Glutamatergic neuron (in vitro differentiated cells): Measurements from ENCODE around the gene HEATR5B. TPM values are rescaled to one million over a fixed set of nuclear protein-coding genes. Genes with fewer than 3 reads are reported as not detected.
"Not testable (repeated sequence)": the region's sequence is repeated elsewhere in the genome, so short reads cannot be mapped to it uniquely, and the experiment has no call there.

Experiments used
- DNase-seq: peaks from one replicate; pipeline ENCODE4 v3.0.0; 2022
- H3K27ac Mint-ChIP-seq: one replicate; pipeline ENCODE4 v1.8.0; 2020; ENCODE audit warnings: mild to moderate bottlenecking, mixed read lengths, inconsistent platforms; ENCODE audit not compliant: unreplicated experiment
- H3K27me3 Mint-ChIP-seq: one replicate; pipeline ENCODE4 v1.8.0; 2020; ENCODE audit warnings: mild to moderate bottlenecking, moderate library complexity, mixed read lengths, inconsistent platforms; ENCODE audit not compliant: unreplicated experiment
- H3K36me3 Mint-ChIP-seq: one replicate; pipeline ENCODE4 v1.8.0; 2020; ENCODE audit warnings: mild to moderate bottlenecking, mixed read lengths, inconsistent platforms; ENCODE audit not compliant: unreplicated experiment
- H3K4me1 Mint-ChIP-seq: one replicate; pipeline ENCODE4 v1.8.0; 2020; ENCODE audit warnings: mild to moderate bottlenecking, low read depth, mixed read lengths, inconsistent platforms; ENCODE audit not compliant: unreplicated experiment
- H3K4me3 Mint-ChIP-seq: one replicate; pipeline ENCODE4 v1.8.0; 2020; ENCODE audit warnings: mild to moderate bottlenecking, mixed read lengths, inconsistent platforms; ENCODE audit not compliant: unreplicated experiment
- H3K9me3 Mint-ChIP-seq: one replicate; pipeline ENCODE4 v1.8.0; 2020; ENCODE audit warnings: mild to moderate bottlenecking, moderate library complexity, mixed read lengths, inconsistent platforms; ENCODE audit not compliant: unreplicated experiment
- total RNA-seq: library from RNA; stranded (reverse); fragmentation: NEBNext Ultra II Directional; extraction: Animal tissue kit (Norgen Biotek cat#: 25700); gene quantifications from one replicate; pipeline ENCODE4 v1.2.1, GENCODE V29; 2021; ENCODE audit not compliant: unreplicated experiment
- TF ChIP-seq, protein P1 (sequence below): fragments of 200-600 bp; sonication (generic); IDR thresholded peaks from one replicate; pipeline ENCODE4 v1.5.0; 2021; ENCODE audit not compliant: partially characterized antibody, unreplicated experiment

Gene HEATR5B
- total RNA-seq, 1 donor from 2014 or later, result 33.5 TPM

DNA sequence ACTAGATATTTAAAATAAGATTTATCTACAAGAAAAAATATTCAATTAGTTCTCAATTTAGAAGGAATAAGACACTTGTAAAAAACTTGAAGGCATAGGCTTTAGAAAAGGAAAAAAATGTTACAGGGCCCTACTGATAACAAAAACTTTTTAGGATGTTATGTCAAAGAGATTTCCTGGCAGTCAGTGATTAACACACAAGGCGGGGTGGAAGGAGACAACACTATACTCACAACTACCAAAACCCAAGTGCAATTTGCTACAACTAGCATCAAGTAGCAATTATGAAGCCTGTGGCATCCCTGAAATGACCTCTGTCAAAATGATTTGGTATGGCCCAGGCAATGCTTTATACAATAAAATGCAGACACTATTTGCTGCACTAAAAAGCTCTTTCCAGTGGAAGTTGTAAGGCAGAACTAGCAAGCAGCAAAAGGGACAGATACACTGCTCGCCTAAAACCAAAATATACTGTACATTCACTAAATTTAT is 133.1 kb downstream of the HEATR5B start:
- Mint-ChIP-seq H3K36me3 (no peaks in the 10 kb centered on the region), H3K4me3 (no peak overlapping the region), H3K4me1 (no peaks in the 10 kb centered on the region), H3K9me3 (no peaks in the 10 kb centered on the region), H3K27ac (no peak overlapping the region), H3K27me3 (no peaks in the 10 kb centered on the region)
- DNase-seq, result no peak
- TF ChIP-seq, protein P1, sequence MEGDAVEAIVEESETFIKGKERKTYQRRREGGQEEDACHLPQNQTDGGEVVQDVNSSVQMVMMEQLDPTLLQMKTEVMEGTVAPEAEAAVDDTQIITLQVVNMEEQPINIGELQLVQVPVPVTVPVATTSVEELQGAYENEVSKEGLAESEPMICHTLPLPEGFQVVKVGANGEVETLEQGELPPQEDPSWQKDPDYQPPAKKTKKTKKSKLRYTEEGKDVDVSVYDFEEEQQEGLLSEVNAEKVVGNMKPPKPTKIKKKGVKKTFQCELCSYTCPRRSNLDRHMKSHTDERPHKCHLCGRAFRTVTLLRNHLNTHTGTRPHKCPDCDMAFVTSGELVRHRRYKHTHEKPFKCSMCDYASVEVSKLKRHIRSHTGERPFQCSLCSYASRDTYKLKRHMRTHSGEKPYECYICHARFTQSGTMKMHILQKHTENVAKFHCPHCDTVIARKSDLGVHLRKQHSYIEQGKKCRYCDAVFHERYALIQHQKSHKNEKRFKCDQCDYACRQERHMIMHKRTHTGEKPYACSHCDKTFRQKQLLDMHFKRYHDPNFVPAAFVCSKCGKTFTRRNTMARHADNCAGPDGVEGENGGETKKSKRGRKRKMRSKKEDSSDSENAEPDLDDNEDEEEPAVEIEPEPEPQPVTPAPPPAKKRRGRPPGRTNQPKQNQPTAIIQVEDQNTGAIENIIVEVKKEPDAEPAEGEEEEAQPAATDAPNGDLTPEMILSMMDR, result no peak

DNA sequence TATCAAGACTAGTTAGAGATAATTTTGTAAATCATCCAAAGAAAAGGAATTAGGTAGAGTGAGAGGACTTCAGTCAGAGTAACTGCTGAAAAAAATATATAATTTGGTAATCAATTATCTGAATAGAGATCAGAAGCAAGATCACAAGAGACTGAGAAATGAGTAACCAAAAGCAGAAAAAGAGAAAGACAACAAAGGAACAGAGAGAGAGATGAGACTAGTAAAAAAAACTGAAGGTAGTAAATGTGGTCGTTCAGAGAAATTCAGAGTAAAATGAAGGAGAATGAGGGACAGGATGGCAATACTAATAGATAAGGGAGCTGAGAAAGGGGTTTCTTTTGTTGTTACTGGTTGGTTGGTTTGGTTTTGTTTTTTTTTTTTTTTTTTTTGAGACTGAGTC is 134.3 kb downstream of the HEATR5B start:
- no peak overlapping the region for H3K27ac Mint-ChIP-seq
- no peaks in the 10 kb centered on the region for H3K9me3 Mint-ChIP-seq
- H3K4me1 Mint-ChIP-seq, result no peaks in the 10 kb centered on the region
- TF ChIP-seq, protein P1, result no peak
- no peaks in the 10 kb centered on the region for H3K36me3 Mint-ChIP-seq
- DNase-seq, result no peak
- H3K27me3 Mint-ChIP-seq, result peaks cover 1% of the 10 kb centered on the region
- H3K4me3 Mint-ChIP-seq, result no peak overlapping the region

DNA sequence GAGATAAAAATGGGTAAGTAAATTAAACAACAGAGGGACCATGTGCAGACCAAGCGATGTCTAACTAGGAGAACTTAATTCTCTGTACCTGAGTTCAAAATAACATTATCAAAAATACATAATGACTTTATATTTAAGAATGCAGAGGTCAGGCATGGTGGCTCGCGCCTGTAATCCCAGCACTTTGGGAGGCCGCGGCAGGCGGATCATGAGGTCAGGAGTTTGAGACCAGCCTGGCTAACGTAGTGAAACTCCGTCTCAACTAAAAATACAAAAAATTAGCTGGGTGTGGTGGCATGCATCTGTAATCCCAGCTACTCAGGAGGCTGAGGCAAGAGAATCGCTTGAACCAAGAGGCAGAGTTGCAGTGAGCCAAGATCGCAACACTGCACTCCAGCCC is 138.9 kb downstream of the HEATR5B start:
- H3K36me3 Mint-ChIP-seq, H3K27ac Mint-ChIP-seq, H3K9me3 Mint-ChIP-seq, H3K4me3 Mint-ChIP-seq, H3K27me3 Mint-ChIP-seq, DNase-seq, H3K4me1 Mint-ChIP-seq: not testable (repeated sequence)

DNA sequence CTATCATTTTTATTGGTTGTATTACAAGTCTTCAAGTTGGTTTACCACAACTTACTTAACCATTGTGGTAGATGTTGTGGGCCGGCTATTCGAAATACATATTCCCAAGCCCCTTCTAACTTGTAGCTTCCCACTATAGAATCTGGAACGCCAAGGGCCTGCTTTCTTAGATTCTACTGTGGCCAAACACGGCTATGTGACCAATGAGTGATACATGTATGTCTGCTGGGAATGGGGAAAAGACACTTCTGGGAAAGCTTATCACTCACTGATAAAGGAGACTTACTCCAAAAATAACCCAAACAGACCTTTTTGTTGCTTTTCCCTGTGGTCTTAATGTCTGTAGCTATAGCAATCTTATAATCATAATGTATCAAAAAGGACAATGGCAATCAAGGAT is 142.3 kb downstream of the HEATR5B start:
- H3K9me3 Mint-ChIP-seq, result no peaks in the 10 kb centered on the region
- H3K36me3 Mint-ChIP-seq, result no peaks in the 10 kb centered on the region
- DNase-seq, result no peak
- H3K27ac Mint-ChIP-seq, result no peak overlapping the region
- TF ChIP-seq, protein P1, result no peak
- peaks cover 1% of the 10 kb centered on the region for H3K27me3 Mint-ChIP-seq
- H3K4me3 Mint-ChIP-seq, result no peak overlapping the region
- H3K4me1 Mint-ChIP-seq, result no peaks in the 10 kb centered on the region

DNA sequence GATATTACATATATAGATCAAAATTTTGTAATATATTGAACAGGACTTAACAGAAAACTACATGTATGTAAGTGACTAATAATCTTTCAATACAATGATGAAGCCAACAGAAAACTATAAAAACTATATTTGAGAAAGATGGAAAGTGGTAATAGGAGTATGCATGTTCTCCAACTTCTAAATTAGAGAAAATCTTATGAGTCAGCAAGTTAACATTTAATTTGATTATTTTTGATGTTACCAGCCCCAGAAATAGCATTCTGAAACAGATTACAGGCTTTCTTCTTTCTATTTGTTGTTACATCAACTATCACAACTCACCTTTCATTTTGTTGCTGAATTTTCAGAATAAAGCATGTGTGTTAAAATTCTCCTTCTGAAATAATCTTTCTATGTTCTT is 147.6 kb downstream of the HEATR5B start:
- H3K36me3 Mint-ChIP-seq, DNase-seq, H3K4me1 Mint-ChIP-seq, H3K27ac Mint-ChIP-seq, H3K4me3 Mint-ChIP-seq, H3K9me3 Mint-ChIP-seq, H3K27me3 Mint-ChIP-seq: not testable (repeated sequence)

DNA sequence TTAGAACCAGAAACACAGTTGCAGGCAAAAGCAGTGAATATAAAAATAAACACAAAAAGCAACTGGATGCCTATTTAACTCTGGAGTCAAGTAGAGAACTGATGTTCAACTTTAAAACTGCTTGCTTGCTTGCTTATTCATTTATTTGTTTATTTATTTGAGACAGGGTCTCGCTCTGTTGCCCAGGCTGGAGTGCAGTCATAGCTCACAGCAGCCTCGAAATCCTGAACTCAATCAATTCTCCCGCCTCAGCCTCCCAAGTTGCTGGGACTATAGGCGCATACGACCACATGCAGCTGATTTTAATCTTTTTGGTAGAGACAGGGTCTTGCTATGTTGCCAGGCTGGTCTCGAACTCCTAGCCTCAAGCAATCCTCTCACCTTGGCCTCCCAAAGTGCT is 152.5 kb downstream of the HEATR5B start:
- not testable (repeated sequence) for H3K4me1 Mint-ChIP-seq, H3K27ac Mint-ChIP-seq, H3K4me3 Mint-ChIP-seq, DNase-seq, H3K36me3 Mint-ChIP-seq, H3K27me3 Mint-ChIP-seq, H3K9me3 Mint-ChIP-seq

Other genes with a start within 250 kb of the HEATR5B start
- 20.8 TPM for gene STRN, start 117.8 kb downstream of the HEATR5B start, total RNA-seq
- 13.2 TPM for gene GPATCH11, start 146 bp upstream of the HEATR5B start, total RNA-seq
- gene EIF2AK2, start 72.6 kb upstream of the HEATR5B start, total RNA-seq, result 8.7 TPM
- gene SULT6B1, start 104.3 kb upstream of the HEATR5B start, total RNA-seq, result not detected
- gene CEBPZOS, start 112.1 kb upstream of the HEATR5B start, total RNA-seq, result 39.9 TPM
- 41.1 TPM for gene CEBPZ, start 147.2 kb upstream of the HEATR5B start, total RNA-seq
- 25.1 TPM for gene NDUFAF7, start 147.3 kb upstream of the HEATR5B start, total RNA-seq
- gene PRKD3, start 240.5 kb upstream of the HEATR5B start, total RNA-seq, result 47.9 TPM